Measurements from ENCODE around the gene KDM4B. TPM values are rescaled to one million over a fixed set of nuclear protein-coding genes. Genes with fewer than 3 reads are reported as not detected.

KDM4B gene
- total RNA-seq, 1 experiment from 2014 or later, result 35.9 TPM

GRCh38 chr19:5186293-5187050, 217.6 kb downstream of the KDM4B start:
- Histone ChIP-seq H2AFZ (ENCODE audit: low read depth, low read length, poor library complexity, severe bottlenecking) (no peak overlapping the region), H3K4me1 (ENCODE audit: control insufficient read depth in 1 of 2, insufficient read depth in 2 of 2, low read length in 2 of 2) (peaks cover 3 to 7% of the 10 kb centered on the region in 2 experiments; a peak in 3 of 4 replicates), H3K4me3 (replicated peaks in 1 of 2; ENCODE audit: low read depth in 1 of 2, low read length in 2 of 2) (no peak overlapping the region), H3K4me2 (ENCODE audit: low read length) (no peak overlapping the region), H4K20me1 (ENCODE audit: insufficient read depth) (no peaks in the 10 kb centered on the region), H3K9me2 (ENCODE audit: insufficient read depth) (no peaks in the 10 kb centered on the region), H3K79me2 (ENCODE audit: insufficient read depth, low read length) (no peaks in the 10 kb centered on the region), H3K36me3 (ENCODE audit: control insufficient read depth in 1 of 2, insufficient read depth in 2 of 2, low read length in 2 of 2) (no peaks in the 10 kb centered on the region), H3K27ac (ENCODE audit: low read depth, low read length) (no peak overlapping the region), H3K9me3 (ENCODE audit: control insufficient read depth in 1 of 2, insufficient read depth in 1 of 2, low read depth in 1 of 2, low read length in 2 of 2) (no peaks in the 10 kb centered on the region), H3K27me3 (ENCODE audit: insufficient read depth, low read length) (no peaks in the 10 kb centered on the region), H3K9ac (ENCODE audit: low read length) (no peak overlapping the region)
- ATAC-seq (no peak), DNase-seq (ENCODE audit: low read depth, low spot score) (no peak)
- CTCF ChIA-PET, result no interaction called here
- intact Hi-C loops (cut with micrococcal nuclease), result no loop called here
- BruUV-seq (replicated peaks), result no TSS peak
- RAD21 ChIA-PET (ENCODE audit: low non-redundant PET in 1 of 2, low total read pairs in 2 of 2, uncharacterized antibody in 2 of 2, unreplicated experiment in 2 of 2), result no interaction called here
- POLR2A ChIA-PET, result no interaction called here
- TF ChIP-seq POLR2AphosphoS5 (IDR thresholded peaks at IDR 0.05; ENCODE audit: low read depth, low read length) (no peak), SP1 (IDR thresholded peaks at IDR 0.05; ENCODE audit: low read depth) (no peak)

GRCh38 chr19:5188548-5189317, 219.8 kb downstream of the KDM4B start:
- Histone ChIP-seq H3K9me2 (ENCODE audit: insufficient read depth) (no peaks in the 10 kb centered on the region), H3K4me2 (ENCODE audit: low read length) (no peak overlapping the region), H4K20me1 (ENCODE audit: insufficient read depth) (no peaks in the 10 kb centered on the region), H3K27ac (ENCODE audit: low read depth, low read length) (no peak overlapping the region), H3K36me3 (ENCODE audit: control insufficient read depth in 1 of 2, insufficient read depth in 2 of 2, low read length in 2 of 2) (no peaks in the 10 kb centered on the region), H3K79me2 (ENCODE audit: insufficient read depth, low read length) (no peaks in the 10 kb centered on the region), H3K9ac (ENCODE audit: low read length) (no peak overlapping the region), H3K4me1 (ENCODE audit: control insufficient read depth in 1 of 2, insufficient read depth in 2 of 2, low read length in 2 of 2) (peaks cover 3 to 13% of the 10 kb centered on the region in 2 experiments; a peak in 3 of 4 replicates), H3K27me3 (ENCODE audit: insufficient read depth, low read length) (no peaks in the 10 kb centered on the region), H3K9me3 (ENCODE audit: control insufficient read depth in 1 of 2, insufficient read depth in 1 of 2, low read depth in 1 of 2, low read length in 2 of 2) (no peaks in the 10 kb centered on the region), H3K4me3 (replicated peaks in 1 of 2; ENCODE audit: low read depth in 1 of 2, low read length in 2 of 2) (no peak overlapping the region), H2AFZ (ENCODE audit: low read depth, low read length, poor library complexity, severe bottlenecking) (no peak overlapping the region)
- no peak for TF ChIP-seq MAX (IDR thresholded peaks at IDR 0.05)
- no peak for TF ChIP-seq ATF3 (IDR thresholded peaks at IDR 0.05)
- no peak for TF ChIP-seq EZH2phosphoT487 (IDR thresholded peaks at IDR 0.05; ENCODE audit: borderline replicate concordance)
- DNase-seq (ENCODE audit: low read depth, low spot score), result no peak
- POLR2A ChIA-PET, result no interaction called here
- RAD21 ChIA-PET (ENCODE audit: low non-redundant PET in 1 of 2, low total read pairs in 2 of 2, uncharacterized antibody in 2 of 2, unreplicated experiment in 2 of 2), result no interaction called here
- BruUV-seq (replicated peaks), result no TSS peak
- intact Hi-C loops (cut with micrococcal nuclease), result no loop called here
- no peak for ATAC-seq
- CTCF ChIA-PET, result no interaction called here

All from HCT116 (cell line).